SHP77 treated with DMSO at 0.1 percent for 48 hours (cell line): ENCODE measurements around the gene TMED8.
"Not testable (repeated sequence)": the region's sequence is repeated elsewhere in the genome, so short reads cannot be mapped to it uniquely, and the experiment has no call there.

Experiments
- DNase-seq: peaks from one replicate; lab custom pipeline; 2025; lab: John Stamatoyannopoulos, UW

The TMED8 gene

GRCh38 chr14:77364146-77364545 is 12.7 kb downstream of the TMED8 start:
- DNase-seq: no peak

GRCh38 chr14:77359626-77360025 is 17.3 kb downstream of the TMED8 start:
- DNase-seq: no peak

DNA sequence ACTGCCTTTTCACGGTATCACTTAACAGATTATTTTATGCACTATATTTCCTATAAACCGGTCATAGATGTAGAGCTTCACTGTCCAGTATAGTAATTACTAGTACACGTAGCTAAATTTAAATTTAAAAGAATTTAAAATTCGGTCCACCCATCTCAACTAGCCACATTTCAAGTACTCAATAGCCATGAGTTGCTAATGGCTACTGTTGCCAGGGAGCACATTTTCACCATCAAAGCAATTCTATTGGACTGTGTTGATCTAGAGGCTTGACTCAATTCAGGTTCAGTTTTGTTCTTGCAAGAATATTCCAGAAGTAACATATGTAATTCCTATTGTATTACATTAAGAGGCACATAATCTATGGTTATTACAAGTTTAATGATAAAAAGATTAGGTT is 20.0 kb downstream of the TMED8 start:
- no peak for DNase-seq

GRCh38 chr14:77355811-77356210 is 21.1 kb downstream of the TMED8 start:
- DNase-seq: no peak

- no peak for DNase-seq
Measured at GRCh38 chr14:77353469-77354141, 23.3 kb downstream of the TMED8 start.

- DNase-seq: no peak
Measured at GRCh38 chr14:77347751-77348150, 29.1 kb downstream of the TMED8 start.

- DNase-seq: no peak
Measured at GRCh38 chr14:77346495-77346894, 30.4 kb downstream of the TMED8 start.

GRCh38 chr14:77344377-77344996 is 32.4 kb downstream of the TMED8 start:
- no peak for DNase-seq

DNA sequence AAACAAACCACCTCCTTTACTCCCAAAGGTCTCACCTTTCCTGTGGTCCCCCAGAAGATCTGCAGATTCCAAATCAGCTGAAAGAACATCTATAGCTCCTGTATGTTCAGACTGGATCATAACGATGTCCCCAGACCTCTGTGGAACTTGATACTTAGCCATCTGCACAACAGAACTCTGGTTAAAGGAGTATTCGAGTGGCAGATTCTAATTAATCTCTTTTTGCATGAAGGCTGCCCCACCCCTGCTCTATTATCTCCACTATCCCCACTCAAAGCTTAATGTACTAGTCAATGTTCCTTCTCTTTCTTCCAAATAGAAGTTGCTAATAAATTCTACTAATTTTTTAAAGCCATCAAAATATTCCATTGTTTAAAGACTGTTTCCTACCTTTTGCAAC is 33.2 kb downstream of the TMED8 start:
- no peak for DNase-seq

DNA sequence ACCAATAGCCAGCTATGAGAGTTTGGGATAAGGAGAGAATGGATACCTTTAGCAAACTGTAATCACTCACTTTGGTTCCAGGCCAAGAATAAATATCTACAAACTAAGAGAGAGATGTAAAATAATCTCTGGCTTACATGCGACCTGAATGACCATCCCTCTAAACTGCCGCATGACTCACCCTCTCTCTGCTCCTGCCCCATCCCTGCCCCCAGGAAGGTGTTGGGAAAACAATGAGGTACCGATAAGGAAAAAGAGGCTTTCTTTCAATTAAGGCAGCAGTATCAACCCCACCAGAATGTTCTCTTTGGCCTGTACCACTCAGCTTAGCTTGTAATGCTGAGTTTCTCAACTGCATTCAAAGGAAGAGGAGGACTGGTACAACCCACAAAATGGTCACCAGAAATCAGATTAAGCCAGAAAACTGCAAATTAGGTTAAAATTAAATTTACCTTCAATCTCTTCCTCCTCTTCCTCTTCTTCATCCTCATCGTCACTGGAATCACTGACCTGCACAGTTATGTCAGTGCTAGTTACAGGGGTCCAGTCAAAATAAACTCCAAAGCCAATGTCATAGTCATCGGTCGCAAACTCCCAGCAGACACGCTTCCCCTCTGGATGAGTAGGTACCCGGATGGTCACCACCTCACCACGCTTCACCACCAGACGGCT is 34.0 kb downstream of the TMED8 start:
- no peak for DNase-seq

DNA sequence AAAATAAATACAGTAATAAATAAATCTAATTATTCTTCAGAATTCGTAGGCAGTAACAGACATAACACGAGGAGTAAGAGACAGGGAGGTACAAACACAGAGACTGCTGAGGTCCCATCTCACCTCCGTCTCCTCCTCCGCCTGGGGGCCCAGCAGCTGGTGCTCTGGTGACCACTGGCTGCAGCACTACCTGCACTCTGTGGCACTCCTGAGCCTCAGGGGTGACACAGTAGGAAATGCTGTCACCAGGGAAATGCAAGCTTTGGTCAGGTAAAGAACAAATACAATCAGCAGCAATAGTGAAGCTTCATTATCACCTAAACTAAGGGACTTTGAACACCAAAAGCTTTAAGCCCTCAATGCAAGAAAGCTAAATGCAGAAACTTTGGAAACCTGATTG is 36.5 kb downstream of the TMED8 start:
- no peak for DNase-seq

DNA sequence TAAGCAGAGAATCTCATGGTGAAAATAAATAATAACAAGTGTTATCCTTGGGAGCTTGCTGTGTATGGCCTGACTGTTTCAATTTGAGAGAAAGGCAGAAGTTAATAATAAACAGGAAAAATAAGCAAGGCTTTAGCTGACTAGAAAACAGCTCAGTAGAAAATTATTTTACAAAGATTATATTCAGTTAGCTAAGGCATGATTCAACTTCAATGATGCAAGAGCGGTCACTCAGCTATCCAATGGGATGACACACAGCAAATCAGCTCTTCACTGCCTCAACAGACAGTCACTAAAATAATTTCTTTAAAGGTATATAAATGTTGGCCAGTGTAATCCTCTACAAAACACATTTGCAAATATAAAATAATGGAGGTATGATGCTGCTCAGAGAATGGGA is 37.5 kb downstream of the TMED8 start:
- no peak for DNase-seq

GRCh38 chr14:77338302-77338701 is 38.6 kb downstream of the TMED8 start:
- DNase-seq: no peak

- DNase-seq: no peak
Measured at GRCh38 chr14:77337880-77338279, 39.0 kb downstream of the TMED8 start.

DNA sequence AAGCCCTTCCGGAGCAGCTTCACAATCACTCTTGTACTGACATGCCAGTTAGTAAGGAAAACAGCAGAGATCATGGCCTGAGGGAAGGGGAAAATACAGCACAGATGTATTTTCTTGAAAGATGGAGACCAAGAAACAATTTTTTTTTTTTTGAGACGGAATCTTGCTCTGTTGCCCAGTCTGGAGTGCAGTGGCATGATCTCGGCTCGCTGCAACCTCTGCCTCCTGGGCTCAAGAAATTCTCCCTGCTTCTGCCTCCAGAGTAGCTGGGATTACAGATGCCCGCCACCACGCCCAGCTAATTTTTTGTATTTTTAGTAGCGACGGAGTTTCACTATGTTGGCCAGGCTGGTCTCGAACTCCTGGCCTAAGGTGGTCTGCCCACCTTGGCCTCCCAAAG is 39.6 kb downstream of the TMED8 start:
- DNase-seq: not testable (repeated sequence)

DNA sequence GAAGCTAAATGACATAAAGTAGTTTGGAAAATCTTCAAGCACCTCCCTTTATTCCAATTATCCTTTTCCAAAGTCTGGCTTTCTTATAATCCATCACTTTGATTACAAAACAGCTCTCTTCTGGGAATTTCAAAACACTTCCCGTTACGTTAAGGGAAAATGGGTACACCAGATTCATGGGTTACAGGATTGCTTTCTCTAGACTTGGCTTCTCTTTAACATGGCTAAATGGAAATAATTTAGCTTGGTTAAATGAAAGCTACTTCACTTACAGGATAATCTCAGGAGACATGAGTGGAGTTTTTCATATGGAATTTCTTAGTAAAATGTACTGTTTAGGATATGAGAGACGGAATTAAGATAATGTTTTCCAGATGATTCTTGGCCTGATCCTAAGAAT is 41.3 kb downstream of the TMED8 start:
- no peak for DNase-seq

DNA sequence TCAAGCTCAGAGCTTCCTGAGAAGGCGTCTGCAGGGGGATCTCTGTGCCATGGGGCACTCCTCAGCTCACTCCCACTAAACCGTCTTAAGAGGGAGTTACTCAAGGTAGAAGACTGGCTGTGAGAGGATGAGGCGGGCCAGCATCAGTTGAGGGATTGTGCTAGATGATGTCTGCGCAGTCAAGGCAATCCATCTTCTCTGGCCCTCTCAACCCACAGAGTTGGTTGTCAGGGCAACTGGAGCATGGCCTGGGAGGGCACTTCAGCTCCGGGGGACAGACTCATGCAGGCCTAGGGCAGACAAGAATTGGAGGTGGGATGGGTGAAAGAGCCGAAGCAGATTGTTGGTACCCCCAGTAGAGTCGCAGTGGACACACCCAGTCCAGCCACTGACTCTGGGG is 47.0 kb downstream of the TMED8 start:
- DNase-seq: no peak

DNA sequence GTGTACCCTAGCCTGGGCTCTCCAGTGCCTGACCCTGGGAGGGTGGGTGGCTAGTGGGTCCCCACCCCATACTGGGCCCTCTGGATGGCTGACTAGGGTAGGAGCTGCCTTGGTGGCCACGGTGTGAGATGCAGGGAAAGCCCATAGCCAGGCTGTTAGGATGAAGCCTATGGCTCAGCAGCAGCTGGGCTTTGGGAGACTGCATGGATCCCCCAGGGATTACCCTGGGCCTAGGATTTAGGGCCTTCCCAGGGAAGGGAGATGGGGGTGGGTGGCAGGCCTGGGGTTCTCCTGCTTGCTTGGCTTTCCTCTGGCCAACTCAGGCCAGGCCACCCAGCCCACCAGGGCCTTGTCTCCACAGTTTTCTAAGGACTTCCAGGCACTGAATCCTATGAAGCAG is 49.8 kb downstream of the TMED8 start:
- no peak for DNase-seq

- DNase-seq: no peak
Measured at GRCh38 chr14:77325746-77326094, 51.2 kb downstream of the TMED8 start.

- peak; percentile 17 for DNase-seq
Measured at GRCh38 chr14:77324816-77325745, 51.8 kb downstream of the TMED8 start.

DNA sequence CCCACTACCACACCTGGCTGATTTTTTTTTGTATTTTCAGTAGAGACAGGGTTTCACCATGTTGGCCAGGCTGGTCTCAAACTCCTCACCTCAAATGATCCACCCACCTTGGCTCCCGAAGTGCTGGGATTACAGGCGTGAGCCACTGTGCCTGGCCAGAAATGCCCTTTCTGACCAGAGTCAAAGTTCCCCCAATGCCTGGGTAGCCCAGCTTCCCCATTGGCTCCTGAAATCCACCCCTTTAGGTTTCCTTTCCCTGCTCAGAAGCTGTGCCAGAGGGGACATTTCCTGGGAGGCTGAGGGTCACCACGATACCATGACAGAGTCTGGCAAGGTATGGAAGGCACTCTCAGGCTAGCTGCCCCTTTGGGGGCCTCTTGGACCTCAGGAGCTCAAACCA is 52.6 kb downstream of the TMED8 start:
- no peak for DNase-seq

- no peak for DNase-seq
Measured at GRCh38 chr14:77323571-77323970, 53.3 kb downstream of the TMED8 start.

DNA sequence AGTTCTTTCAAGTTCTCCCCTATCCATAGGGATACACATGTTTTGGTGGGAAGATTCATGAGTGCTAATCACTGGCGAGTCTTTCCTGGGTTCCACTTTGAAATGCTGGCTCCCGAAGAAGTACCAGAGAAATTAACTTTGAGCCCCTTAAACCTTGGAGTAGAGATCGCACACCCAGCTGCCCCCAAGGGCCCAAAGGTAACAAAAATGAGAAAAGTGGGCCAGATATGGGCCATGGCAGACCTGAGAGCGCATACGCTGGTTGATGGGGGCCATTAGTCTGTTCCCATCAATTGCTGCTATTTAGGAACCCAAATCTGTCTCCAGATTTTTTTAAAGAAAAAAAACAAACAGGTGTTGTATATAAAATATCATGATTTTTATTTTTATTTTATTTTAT is 53.9 kb downstream of the TMED8 start:
- no peak for DNase-seq
